ENCODE results near the gene ATG3. TPM values are rescaled to one million over a fixed set of nuclear protein-coding genes. Genes with fewer than 3 reads are reported as not detected.

The ATG3 gene
- total RNA-seq, 1 experiment from 2014 or later, result 59.3 TPM

GRCh38 chr3:112508860-112509259, 52.9 kb downstream of the ATG3 start:
- peaks cover 17 to 41% (median 35%) of the 10 kb centered on the region in 3 experiments for H3K36me3 Mint-ChIP-seq (ENCODE audit: insufficient read depth in 1 of 3, low read depth in 3 of 3)
- Histone ChIP-seq H2BK5ac (ENCODE audit: insufficient read length, low read length) (no peak overlapping the region), H2BK120ac (ENCODE audit: low read depth, low read length, poor library complexity, severe bottlenecking) (no peak overlapping the region), H3K14ac (ENCODE audit: insufficient read depth, low read length) (no peak overlapping the region), H3K79me1 (ENCODE audit: insufficient read depth, low read depth, low read length, poor library complexity, severe bottlenecking) (no peaks in the 10 kb centered on the region), H4K8ac (replicated peaks; ENCODE audit: insufficient read length, low read depth, low read length) (no peak overlapping the region), H3K27ac (ENCODE audit: insufficient read length, low read depth, low read length) (no peak overlapping the region), H3K9ac (ENCODE audit: extremely low read depth, insufficient read length, low read length) (no peak overlapping the region), H3K23ac (ENCODE audit: insufficient read length, low read depth, low read length) (no peak overlapping the region), H2BK15ac (ENCODE audit: low read depth, low read length) (no peak overlapping the region), H3K56ac (ENCODE audit: insufficient read length, low read depth, low read length) (no peak overlapping the region), H3K4ac (ENCODE audit: low read depth, low read length) (no peak overlapping the region), H2BK12ac (ENCODE audit: insufficient read length, low read depth, low read length) (no peak overlapping the region), H4K91ac (ENCODE audit: insufficient read length, low read depth, low read length) (no peak overlapping the region), H3K27me3 (ENCODE audit: insufficient read depth, low read length) (no peaks in the 10 kb centered on the region), H3K9me3 (ENCODE audit: control insufficient read depth, low read depth, low read length) (peaks cover 5% of the 10 kb centered on the region), H2AFZ (ENCODE audit: low read length) (no peak overlapping the region), H4K5ac (ENCODE audit: insufficient read length, low read depth, low read length) (no peak overlapping the region), H3T11ph (ENCODE audit: low read length) (no peak overlapping the region), H3K4me2 (ENCODE audit: insufficient read depth, insufficient read length, low read length) (no peak overlapping the region), H3K4me1 (ENCODE audit: insufficient read depth, low read length) (no peaks in the 10 kb centered on the region), H3K23me2 (ENCODE audit: insufficient read length, low read depth, low read length, poor library complexity, severe bottlenecking) (no peaks in the 10 kb centered on the region), H2AK5ac (ENCODE audit: insufficient read length, low read length) (no peak overlapping the region), H3K18ac (ENCODE audit: insufficient read length, low read depth, low read length) (no peak overlapping the region), H3K79me2 (ENCODE audit: insufficient read depth, low read length) (no peaks in the 10 kb centered on the region), H4K20me1 (ENCODE audit: control insufficient read depth, insufficient read depth, insufficient read length) (no peaks in the 10 kb centered on the region), H2BK20ac (ENCODE audit: low read depth, low read length, poor library complexity, severe bottlenecking) (no peak overlapping the region)
- H3K9me3 Mint-ChIP-seq, result peaks cover 46 to 50% of the 10 kb centered on the region in 2 experiments
- no peak overlapping the region for H3K4me3 Mint-ChIP-seq
- H3K4me1 Mint-ChIP-seq, result no peaks in the 10 kb centered on the region
- no peak for TF ChIP-seq CTCF (conservative IDR thresholded peaks at IDR 0.05)
- no peaks in the 10 kb centered on the region; the same call in 1 of the 2 replicates for H3K27me3 Mint-ChIP-seq (ENCODE audit: low read depth)
- DNase-seq, result no peak
- no peak overlapping the region for H3K27ac Mint-ChIP-seq

All from H9 (cell line).